Measurements from ENCODE around the gene RNF144B. TPM values are rescaled to one million over a fixed set of nuclear protein-coding genes. Genes with fewer than 3 reads are reported as not detected.

Gene RNF144B
- total RNA-seq, 2 donors from 2014 or later: 1.4 to 1.5 TPM

- Histone ChIP-seq H3K27me3 (ENCODE audit: control insufficient read depth, insufficient read depth, low read length, poor library complexity, severe bottlenecking) (no peaks in the 10 kb centered on the region), H3K27ac (ENCODE audit: low read depth, low read length) (no peak overlapping the region), H3K9me3 (ENCODE audit: control insufficient read depth, low read length) (no peaks in the 10 kb centered on the region), H3K4me1 (ENCODE audit: control insufficient read depth, insufficient read depth, low read length) (peaks cover 9% of the 10 kb centered on the region), H3K4me3 (ENCODE audit: low read length) (no peak overlapping the region), H3K36me3 (ENCODE audit: control insufficient read depth, insufficient read depth, low read length) (no peaks in the 10 kb centered on the region), H3K9ac (ENCODE audit: extremely low read depth, low read length, poor library complexity, severe bottlenecking) (no peak overlapping the region)
- 93 to 100% methylated on average over 1 to 3 of the region's 3 CpGs for WGBS, 2 experiments (ENCODE audit: insufficient coverage in 1 of 2, insufficient read length in 1 of 2)
- Mint-ChIP-seq H3K27me3 (ENCODE audit: insufficient read depth) (no peaks in the 10 kb centered on the region), H3K36me3 (ENCODE audit: low read depth) (no peaks in the 10 kb centered on the region), H3K4me3 (no peak overlapping the region), H3K27ac (no peak overlapping the region), H3K4me1 (peaks cover 21% of the 10 kb centered on the region), H3K9me3 (no peaks in the 10 kb centered on the region)
- no peak for TF ChIP-seq CTCF (conservative IDR thresholded peaks at IDR 0.05)
- DNase-seq: no peak
Measured at GRCh38 chr6:18423426-18423825, 36.3 kb downstream of the RNF144B start.

- Mint-ChIP-seq H3K27me3 (ENCODE audit: insufficient read depth) (no peaks in the 10 kb centered on the region), H3K36me3 (ENCODE audit: low read depth) (no peaks in the 10 kb centered on the region), H3K9me3 (no peaks in the 10 kb centered on the region), H3K27ac (no peak overlapping the region), H3K4me3 (no peak overlapping the region), H3K4me1 (peaks cover 21% of the 10 kb centered on the region)
- no peak for TF ChIP-seq CTCF (conservative IDR thresholded peaks at IDR 0.05)
- H3K27ac ChIP-seq (ENCODE audit: low read depth, low read length): no peak overlapping the region
- no peak overlapping the region for H3K4me3 ChIP-seq (ENCODE audit: low read length)
- no peak overlapping the region for H3K9ac ChIP-seq (ENCODE audit: extremely low read depth, low read length, poor library complexity, severe bottlenecking)
- H3K9me3 ChIP-seq (ENCODE audit: control insufficient read depth, low read length): no peaks in the 10 kb centered on the region
- no peak for DNase-seq
- 61 to 70% methylated on average over 2 of the region's 2 CpGs for WGBS, 2 experiments (ENCODE audit: insufficient coverage in 1 of 2, insufficient read length in 1 of 2)
- no peaks in the 10 kb centered on the region for H3K27me3 ChIP-seq (ENCODE audit: control insufficient read depth, insufficient read depth, low read length, poor library complexity, severe bottlenecking)
- H3K36me3 ChIP-seq (ENCODE audit: control insufficient read depth, insufficient read depth, low read length): no peaks in the 10 kb centered on the region
- H3K4me1 ChIP-seq (ENCODE audit: control insufficient read depth, insufficient read depth, low read length): peaks cover 9% of the 10 kb centered on the region
Measured at GRCh38 chr6:18424201-18424600, 37.1 kb downstream of the RNF144B start.

- no peak overlapping the region for H3K4me3 Mint-ChIP-seq
- H3K9me3 Mint-ChIP-seq: no peaks in the 10 kb centered on the region
- H3K27me3 Mint-ChIP-seq (ENCODE audit: insufficient read depth): no peaks in the 10 kb centered on the region
Measured at GRCh38 chr6:18425218-18425617, 38.1 kb downstream of the RNF144B start.

More at GRCh38 chr6:18425218-18425617, 38.1 kb downstream of the RNF144B start:
- Histone ChIP-seq H3K9me3 (ENCODE audit: control insufficient read depth, low read length) (no peaks in the 10 kb centered on the region), H3K27me3 (ENCODE audit: control insufficient read depth, insufficient read depth, low read length, poor library complexity, severe bottlenecking) (no peaks in the 10 kb centered on the region), H3K4me1 (ENCODE audit: control insufficient read depth, insufficient read depth, low read length) (peaks cover 9% of the 10 kb centered on the region), H3K27ac (ENCODE audit: low read depth, low read length) (no peak overlapping the region), H3K36me3 (ENCODE audit: control insufficient read depth, insufficient read depth, low read length) (no peaks in the 10 kb centered on the region), H3K9ac (ENCODE audit: extremely low read depth, low read length, poor library complexity, severe bottlenecking) (no peak overlapping the region), H3K4me3 (ENCODE audit: low read length) (no peak overlapping the region)
- WGBS, 2 experiments (ENCODE audit: insufficient coverage in 1 of 2, insufficient read length in 1 of 2): 83 to 86% methylated on average over 2 of the region's 2 CpGs
- H3K36me3 Mint-ChIP-seq (ENCODE audit: low read depth): no peaks in the 10 kb centered on the region
- H3K27ac Mint-ChIP-seq: no peak overlapping the region
- TF ChIP-seq CTCF (conservative IDR thresholded peaks at IDR 0.05): no peak
- DNase-seq: no peak
- peaks cover 21% of the 10 kb centered on the region for H3K4me1 Mint-ChIP-seq

Measured in endodermal cell (in vitro differentiated cells).